GM12878 (cell line): ENCODE data around the gene DCBLD2. TPM values are rescaled to one million over a fixed set of nuclear protein-coding genes. Genes with fewer than 3 reads are reported as not detected.

ENCODE experiments used
- ATAC-seq: fragments of 200-7000 bp; cut with Tn5 transposase; 3 replicates; pipeline ENCODE4 v1.9.1; 2020; ENCODE audit warnings: mild to moderate bottlenecking, moderate library complexity
- BruUV-seq: library from RNA; stranded (reverse); fragments of 400-500 nt; replicated peaks from 2 replicates; lab custom pipeline; 2021; lab: Mats Ljungman, UMichigan
- CTCF ChIA-PET: fragments of 300-600 bp; sonication (Branson Sonifier 250); formaldehyde crosslinking; extraction: SDS; loops from one replicate; lab custom pipeline; 2021; ENCODE audit warnings: inconsistent platforms; lab: Yijun Ruan, JAX
- POLR2A ChIA-PET: fragments of 350-600 bp; formaldehyde crosslinking; extraction: SDS; loops from one replicate; lab custom pipeline; 2021; ENCODE audit warnings: inconsistent platforms; lab: Charles Lee
- RAD21 ChIA-PET: fragments of 300-600 bp; sonication (Branson Sonifier 250); formaldehyde crosslinking; loops from one replicate; lab custom pipeline; 2023; ENCODE audit warnings: antibody characterized with exemption; ENCODE audit not compliant: unreplicated experiment; lab: Charles Lee
- SMC1A ChIA-PET: fragments of 300-600 bp; sonication (Branson Sonifier 250); formaldehyde crosslinking; loops from one replicate; lab custom pipeline; 2023; ENCODE audit not compliant: unreplicated experiment, uncharacterized antibody; lab: Charles Lee
- DNase-seq: peaks from one replicate; pipeline ENCODE4 v3.0.0-alpha.2; 2011; ENCODE audit warnings: low read depth, low spot score
- FAIRE-seq: peaks from 3 replicates; lab custom pipeline; 2011; peaks lifted over from hg19 to GRCh38; lab: Jason Lieb, UNC
- H2AFZ ChIP-seq: 2 replicates; pipeline ENCODE4 v1.6.0; 2011; ENCODE audit warnings: low read depth, low read length, control low read depth; ENCODE audit not compliant: control insufficient read depth
- H3K27ac ChIP-seq: 2 replicates; pipeline ENCODE4 v1.5.1; 2011; ENCODE audit warnings: control low read depth; ENCODE audit not compliant: control insufficient read depth, insufficient read depth
- H3K27me3 ChIP-seq, 2 experiments: replicated peaks in 1 of 2; 2 replicates each; pipeline versions ENCODE4 v1.6.0 to v1.6.1; 2011; ENCODE audit warnings: low read length in 1 of 2; ENCODE audit not compliant: control insufficient read depth in 2 of 2, insufficient read depth in 2 of 2
- H3K36me3 ChIP-seq, 2 experiments: 2 replicates each; pipeline ENCODE4 v1.5.1; 2011; ENCODE audit warnings: low read length in 1 of 2; ENCODE audit not compliant: control insufficient read depth in 2 of 2, insufficient read depth in 2 of 2
- H3K4me1 ChIP-seq: 2 replicates; pipeline ENCODE4 v1.6.1; 2011; ENCODE audit warnings: mild to moderate bottlenecking, low read length, moderate library complexity, mixed read lengths; ENCODE audit not compliant: control insufficient read depth, insufficient read depth
- H3K4me2 ChIP-seq: 2 replicates; pipeline ENCODE4 v1.6.0; 2011; ENCODE audit warnings: control low read depth; ENCODE audit not compliant: control insufficient read depth, insufficient read depth
- H3K4me3 ChIP-seq: fragments of 200-600 bp; sonication (generic); 2 replicates; pipeline ENCODE4 v1.5.1; 2016
- H3K79me2 ChIP-seq: 2 replicates; pipeline ENCODE4 v1.6.0; 2011; ENCODE audit warnings: low read length; ENCODE audit not compliant: control insufficient read depth, insufficient read depth
- H3K9ac ChIP-seq: 2 replicates; pipeline ENCODE4 v1.8.0; 2011; ENCODE audit warnings: low read length, control low read depth, mixed read lengths; ENCODE audit not compliant: control insufficient read depth, insufficient read depth
- H3K9me3 ChIP-seq: replicated peaks from 3 replicates; pipeline ENCODE4 v1.5.1; 2011; ENCODE audit warnings: mild to moderate bottlenecking, low read length; ENCODE audit not compliant: control insufficient read depth, insufficient read depth
- H4K20me1 ChIP-seq: 2 replicates; pipeline ENCODE4 v1.6.0; 2011; ENCODE audit not compliant: control insufficient read depth, insufficient read depth
- GABPA ChIP-seq: IDR thresholded peaks from 2 replicates; pipeline ENCODE4 v1.6.1; 2014; ENCODE audit warnings: antibody characterized with exemption, low read depth, mild to moderate bottlenecking, inconsistent platforms
- MYC ChIP-seq: IDR thresholded peaks from 2 replicates; pipeline ENCODE4 v1.6.1; 2011; ENCODE audit warnings: mild to moderate bottlenecking, low read length, moderate library complexity, inconsistent platforms; ENCODE audit not compliant: insufficient read depth, insufficient replicate concordance, insufficient read length, severe bottlenecking
- NR2C2 ChIP-seq: IDR thresholded peaks from 2 replicates; pipeline ENCODE4 v1.6.1; 2011; ENCODE audit warnings: borderline replicate concordance, low read depth; ENCODE audit not compliant: control insufficient read depth, insufficient read length
- RBBP5 ChIP-seq: fragments of 200-600 bp; sonication (generic); conservative IDR thresholded peaks from 2 replicates; pipeline ENCODE4 v1.6.1; 2016
- SMARCA5 ChIP-seq: fragments of 450-650 bp; IDR thresholded peaks from 2 replicates; pipeline ENCODE4 v1.6.1; 2017; ENCODE audit warnings: mild to moderate bottlenecking
- ZNF592 ChIP-seq: fragments of 450-650 bp; IDR thresholded peaks from 2 replicates; pipeline ENCODE4 v1.6.1; 2017; ENCODE audit warnings: mild to moderate bottlenecking, moderate library complexity
- WGBS: methylation state at CpG from one replicate; pipeline ENCODE4 v1.1.6; 2016; ENCODE audit warnings: low lambda C conversion rate; ENCODE audit not compliant: insufficient replicate concordance, insufficient coverage; ENCODE audit errors: missing lambda C conversion rate; 5-methylcytosine and 5-hydroxymethylcytosine counted together
- in situ Hi-C: fragments of 300-500 bp; cut with MboI; formaldehyde crosslinking; loops from 9 replicates; pipeline ENCODE4 v1.14.3; 2018; ENCODE audit warnings: mixed read lengths
- intact Hi-C: fragments of 100-400 bp; cut with micrococcal nuclease; formaldehyde crosslinking; loops from one replicate; pipeline ENCODE4 v1.14.2; 2022; ENCODE audit not compliant: unreplicated experiment
- polyA plus RNA-seq, 11 experiments: library from polyadenylated mRNA; depleted of rRNA in 4 of 11; unstranded in 6 of 11; stranded (reverse) in 5 of 11; fragments of >200 nt; fragmentation: Nextera tagmentation in 4 of 11; fragmentation: Illumina TruSeq in 1 of 11; extraction: Ambion mirVana in 4 of 11; extraction: Trizol in 1 of 11; gene quantifications; 1 replicate in 1 of 11; 2 replicates in 10 of 11; pipeline versions ENCODE4 v1.2.1 to v1.2.3, GENCODE V29; 2011 to 2016; ENCODE audit warnings: inconsistent platforms in 2 of 11, missing spikeins in 2 of 11, low read depth in 1 of 11
- total RNA-seq, 4 experiments: library from RNA; depleted of rRNA in 3 of 4; stranded (reverse); fragments of >200 nt in 3 of 4; fragmentation: Illumina TruSeq in 1 of 4; extraction: Trizol in 1 of 4; gene quantifications; 2 replicates each; pipeline versions ENCODE4 v1.2.1 to v1.2.3, GENCODE V29; 2013 to 2021

The DCBLD2 gene
- total and polyA plus RNA-seq, 10 of the 15 experiments (the other 5 are each of a cell fraction or from before 2014, with no cell fraction given): 1.6 to 5.9 (median 4.7) TPM

GRCh38 chr3:98821063-98821462, 80.4 kb downstream of the DCBLD2 start:
- FAIRE-seq (no peak), DNase-seq (no peak), ATAC-seq (no peak)
- Histone ChIP-seq H2AFZ (no peak overlapping the region), H3K4me1 (no peaks in the 10 kb centered on the region), H3K27me3 (no peaks in the 10 kb centered on the region), H3K9ac (no peak overlapping the region), H3K27ac (no peak overlapping the region), H3K36me3 (no peaks in the 10 kb centered on the region), H4K20me1 (no peaks in the 10 kb centered on the region), H3K9me3 (no peaks in the 10 kb centered on the region), H3K4me2 (no peak overlapping the region), H3K4me3 (no peak overlapping the region), H3K79me2 (no peaks in the 10 kb centered on the region)
- ChIA-PET RAD21 (interaction anchor here (1.6 kb wide), 1 partner anchor 173 kb away, joined by 7 read pairs; no protein-coding TSS in a partner anchor), CTCF (interaction anchor here (0.7 to 5.6 kb wide), 7 partner anchors 10 to 933 kb away, joined by 3 to 29 read pairs (median 3); no protein-coding TSS in a partner anchor), POLR2A (no interaction called here), SMC1A (interaction anchor here (0.6 to 2.0 kb wide), 4 partner anchors 10 to 173 kb away, joined by 3 to 5 read pairs (median 4); no protein-coding TSS in a partner anchor)
- 78% methylated on average over 3 of the region's 3 CpGs for WGBS
- in situ Hi-C loops: loop anchor here (25.0 kb wide), 1 partner anchor 484 kb away; no protein-coding TSS in a partner anchor
- TF ChIP-seq GABPA (no peak), SMARCA5 (no peak), MYC (no peak), RBBP5 (no peak), NR2C2 (no peak), ZNF592 (no peak)
- intact Hi-C loops: loop anchor here (5.0 to 10.0 kb wide), 3 partner anchors 276 to 931 kb away; no protein-coding TSS in a partner anchor
- BruUV-seq: no TSS peak
